KBM-7 (cell line): ENCODE data around the gene ZSCAN21.
"Not testable (repeated sequence)": the region's sequence is repeated elsewhere in the genome, so short reads cannot be mapped to it uniquely, and the experiment has no call there.

Source experiments
- DNase-seq: peaks from one replicate; pipeline ENCODE4 v3.0.0-alpha.2; 2015
- in situ Hi-C: fragments of 300-500 bp; cut with MboI; formaldehyde crosslinking; loops from 2 replicates; pipeline ENCODE4 v1.14.3; 2020; ENCODE audit warnings: low sequenced_read_pairs, low pct_unique_long_range_greater_than_20kb, mixed read lengths

Gene ZSCAN21

GRCh38 chr7:100049441-100050291 is at the start of gene ZSCAN21:
TSS of gene ZSCAN21 (plus strand) at chr7:100049774. CDS start at chr7:100057007, 7,233 bp downstream.
- in situ Hi-C loops, result no loop called here
- DNase-seq, result peak; percentile 86

DNA sequence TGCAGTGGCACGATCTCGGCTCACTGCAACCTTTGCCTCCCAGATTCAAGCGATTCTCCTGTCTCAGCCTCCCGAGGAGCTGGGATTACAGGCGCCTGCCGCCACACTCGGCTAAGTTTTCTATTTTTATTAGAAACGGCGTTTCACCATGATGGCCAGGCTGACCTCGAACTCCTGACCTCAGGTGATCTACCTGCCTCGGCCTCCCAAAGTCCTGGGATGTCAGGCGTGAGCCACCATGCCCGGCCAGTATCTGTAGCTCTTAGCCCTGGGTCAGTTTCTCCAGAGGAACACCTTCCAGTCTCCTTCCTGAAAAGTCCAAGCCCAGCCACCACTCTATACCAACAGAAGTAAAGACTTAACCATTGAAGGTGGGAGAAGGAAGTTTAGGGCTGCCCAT is 49.3 kb upstream of the ZSCAN21 start:
- in situ Hi-C loops, result no loop called here
- DNase-seq, result no peak

- no peak for DNase-seq
- in situ Hi-C loops, result no loop called here
These were observed 45.6 kb upstream of the ZSCAN21 start for GRCh38 chr7:100003711-100004661.

GRCh38 chr7:100007887-100008286 is 41.7 kb upstream of the ZSCAN21 start:
- DNase-seq, result no peak
- in situ Hi-C loops, result no loop called here

DNA sequence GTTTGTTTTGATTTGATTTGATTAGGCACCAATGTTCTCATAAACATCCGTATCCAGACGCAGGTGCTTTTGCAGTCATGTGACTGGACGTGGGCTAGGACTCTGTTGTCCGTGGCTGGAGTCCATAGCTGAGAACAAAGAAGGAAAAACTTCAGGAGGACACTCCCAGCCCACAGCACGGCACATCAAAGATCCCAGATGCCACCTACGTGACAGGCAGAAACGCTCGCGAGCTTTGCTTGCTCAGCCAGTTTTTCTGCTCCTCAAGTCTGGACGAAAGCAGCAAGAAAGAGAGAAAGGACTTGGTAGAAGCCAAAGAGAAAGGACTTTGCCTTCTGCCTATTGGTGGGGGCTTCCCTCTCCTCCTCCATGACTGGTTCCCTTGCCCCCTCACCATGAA is 41.0 kb upstream of the ZSCAN21 start:
- in situ Hi-C loops, result no loop called here
- no peak for DNase-seq

GRCh38 chr7:100009952-100010351 is 39.6 kb upstream of the ZSCAN21 start:
- in situ Hi-C loops, DNase-seq: not testable (repeated sequence)

DNA sequence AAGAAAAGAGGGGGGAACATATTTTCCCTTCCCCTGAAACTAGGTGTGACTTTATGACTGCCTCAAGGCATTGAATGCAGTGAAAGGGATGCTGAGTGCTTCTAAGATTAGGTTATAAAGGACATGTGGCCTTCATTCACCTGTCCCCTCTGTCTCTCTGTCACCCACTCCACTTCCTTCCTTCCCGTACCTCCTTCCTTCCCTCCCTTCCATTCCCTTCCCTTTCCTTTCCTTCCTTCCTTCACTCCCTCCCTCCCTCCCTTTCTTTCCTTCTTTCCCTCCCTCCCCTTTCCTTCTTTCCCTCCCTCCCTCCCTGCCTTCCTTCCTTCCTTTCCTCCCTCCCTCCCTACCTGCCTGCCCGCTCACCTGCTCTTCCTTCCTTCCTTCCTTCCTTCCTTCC is 38.7 kb upstream of the ZSCAN21 start:
- no peak for DNase-seq
- in situ Hi-C loops, result no loop called here

GRCh38 chr7:100011516-100011915 is 38.1 kb upstream of the ZSCAN21 start:
- DNase-seq, result no peak
- in situ Hi-C loops, result no loop called here

DNA sequence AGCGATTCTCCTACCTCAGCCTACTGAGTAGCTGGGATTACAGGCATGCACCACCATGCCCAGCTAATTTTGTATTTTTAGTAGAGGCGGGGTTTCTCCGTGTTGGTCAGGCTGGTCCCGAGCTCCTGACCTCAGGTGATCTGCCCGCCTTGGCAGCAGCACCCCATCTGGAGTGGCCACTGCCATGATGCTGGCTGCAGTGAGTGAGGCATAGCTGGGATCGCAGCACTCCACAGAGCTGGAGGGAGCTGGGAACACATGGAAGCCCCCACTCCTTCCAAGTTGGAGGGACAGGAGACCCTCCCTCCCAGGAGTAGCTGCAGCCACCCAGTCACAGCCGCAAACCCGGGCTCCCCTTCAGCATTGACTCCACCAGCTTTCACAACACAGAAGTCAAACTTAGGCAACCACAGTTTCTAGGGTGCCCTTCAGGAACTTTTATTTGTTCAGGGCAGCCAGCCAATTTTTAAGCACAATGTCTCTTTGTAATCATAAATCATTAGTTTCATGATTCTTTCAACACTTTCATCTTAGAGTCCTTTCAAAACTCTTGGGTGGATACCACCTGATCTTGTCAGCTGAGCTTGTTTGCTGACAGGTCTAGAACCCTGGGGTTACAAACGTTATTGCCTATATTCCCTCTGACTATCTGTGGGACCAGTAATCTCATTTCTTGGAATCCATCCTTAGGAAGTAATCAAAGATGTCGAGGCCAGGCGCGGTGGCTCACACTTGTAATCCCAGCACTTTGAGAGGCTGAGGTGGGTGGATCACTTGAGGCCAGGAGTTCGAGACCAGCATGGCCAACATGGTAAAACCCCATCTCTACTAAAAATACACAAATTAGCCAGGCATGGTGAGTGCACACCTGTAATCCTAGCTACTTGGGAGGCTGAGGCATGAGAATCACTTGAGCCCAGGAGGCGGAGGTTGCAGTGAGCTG is 36.9 kb upstream of the ZSCAN21 start:
- in situ Hi-C loops, DNase-seq: not testable (repeated sequence)

DNA sequence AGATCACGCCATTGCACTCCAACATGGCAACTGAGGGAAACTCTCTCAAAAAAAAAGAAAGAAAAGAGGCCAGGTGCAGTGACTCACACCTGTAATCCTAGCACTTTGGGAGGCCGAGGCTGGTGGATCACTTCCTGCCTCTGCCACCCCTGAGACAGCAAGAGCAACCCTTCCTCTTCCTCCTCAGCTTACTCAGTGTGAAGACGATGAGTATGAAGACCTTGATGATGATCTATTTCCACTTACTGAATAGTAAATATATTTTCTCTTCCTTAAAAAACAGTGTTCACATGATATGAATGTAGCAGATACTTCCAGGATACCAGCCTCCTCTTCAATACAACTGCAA is 36.3 kb upstream of the ZSCAN21 start:
- in situ Hi-C loops, result no loop called here
- DNase-seq, result no peak

GRCh38 chr7:100015232-100016214 is 34.1 kb upstream of the ZSCAN21 start, which contains the start of gene ZKSCAN1:
TSS of gene ZKSCAN1 (plus strand) at chr7:100015596. CDS start at chr7:100023507, 7,911 bp downstream.
- in situ Hi-C loops, result no loop called here
- peak; percentile 88 for DNase-seq

DNA sequence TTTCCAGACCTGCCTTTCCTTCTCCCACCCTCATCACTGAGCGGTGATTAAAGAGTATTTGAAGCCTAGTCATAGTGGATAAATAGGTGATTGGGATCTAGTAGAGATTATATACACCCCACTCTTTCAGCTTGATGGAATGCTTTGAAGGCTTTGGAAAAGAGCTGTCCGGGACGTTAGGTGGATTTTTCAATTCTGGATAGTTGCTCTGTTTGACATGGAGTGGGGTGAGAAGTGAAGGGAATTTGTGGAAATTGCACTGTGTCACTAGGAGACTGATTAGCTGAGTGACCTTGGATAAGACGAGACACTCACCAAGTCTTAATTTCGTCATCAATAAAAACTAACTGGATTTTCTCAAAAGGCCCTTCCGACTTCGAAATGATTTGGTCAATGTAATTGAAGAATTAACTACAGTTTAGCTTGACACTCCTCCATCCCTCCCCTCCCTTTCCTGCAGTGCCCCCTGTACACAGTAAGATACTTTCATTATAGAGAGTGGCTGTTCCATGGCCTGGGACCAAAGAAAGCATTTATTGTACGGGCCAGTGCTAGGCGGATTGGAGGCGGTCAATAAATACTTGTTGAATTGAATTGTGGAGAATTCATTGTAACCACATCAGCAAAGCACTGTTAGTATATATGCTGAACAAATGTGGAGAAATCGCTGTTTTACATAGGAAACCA is 33.2 kb upstream of the ZSCAN21 start:
- in situ Hi-C loops, result no loop called here
- peak; percentile 7 for DNase-seq

DNA sequence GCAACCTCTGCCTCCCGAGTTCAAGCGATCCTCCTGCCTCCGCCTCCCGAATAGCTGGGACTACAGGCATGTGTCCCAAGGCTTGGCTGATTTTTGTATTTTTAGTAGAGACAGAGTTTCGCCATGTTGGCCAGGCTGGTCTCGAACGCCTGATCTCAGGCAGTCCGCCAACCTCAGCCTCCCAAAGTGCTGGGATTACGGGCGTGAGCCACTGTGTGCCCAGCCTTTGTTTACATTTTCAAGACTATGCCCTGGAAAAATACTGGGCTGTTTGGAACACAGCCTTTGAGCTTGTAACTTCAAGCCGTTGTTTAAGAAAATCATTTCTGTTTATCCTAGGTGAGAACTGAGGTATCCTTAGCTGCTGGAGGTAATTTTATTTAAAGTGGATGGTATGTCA is 32.3 kb upstream of the ZSCAN21 start:
- DNase-seq, result no peak
- in situ Hi-C loops, result no loop called here

DNA sequence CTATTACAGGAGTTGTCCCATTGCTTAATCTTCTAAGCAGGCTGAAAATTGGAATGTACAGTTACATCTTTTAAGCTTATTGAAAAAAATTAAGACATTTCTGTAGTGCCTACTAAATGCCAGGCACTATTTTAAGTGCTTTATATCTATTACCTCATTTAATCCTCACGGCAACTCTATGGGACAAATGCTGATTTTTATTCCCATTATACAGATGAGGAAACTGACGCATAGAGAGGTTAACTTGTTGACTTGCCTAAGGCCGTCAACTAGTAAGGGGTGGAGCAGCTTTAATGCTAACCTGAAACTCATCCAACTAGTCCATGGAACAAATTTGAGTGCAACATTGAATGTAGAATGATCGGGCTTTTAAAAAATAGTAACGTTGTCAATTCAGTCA is 31.7 kb upstream of the ZSCAN21 start:
- no peak for DNase-seq
- in situ Hi-C loops, result no loop called here

GRCh38 chr7:100019908-100020307 is 29.7 kb upstream of the ZSCAN21 start:
- no peak for DNase-seq
- in situ Hi-C loops, result no loop called here

GRCh38 chr7:100021297-100021696 is 28.3 kb upstream of the ZSCAN21 start:
- DNase-seq, result no peak
- in situ Hi-C loops, result no loop called here

GRCh38 chr7:100022621-100023020 is 27.0 kb upstream of the ZSCAN21 start:
- DNase-seq, result no peak
- in situ Hi-C loops, result no loop called here
